KG1 (cell line): ENCODE data around the gene EXOC7.

Experiments
- DNase-seq: peaks from one replicate; lab custom pipeline; 2025; lab: John Stamatoyannopoulos, UW

EXOC7 gene

GRCh38 chr17:76138896-76139752 is 35.5 kb upstream of the EXOC7 start:
- no peak for DNase-seq

GRCh38 chr17:76138234-76138895 is 34.8 kb upstream of the EXOC7 start:
- DNase-seq = no peak

- DNase-seq = no peak
These were observed 34.0 kb upstream of the EXOC7 start for GRCh38 chr17:76137351-76138233.

- DNase-seq = no peak
These were observed 33.4 kb upstream of the EXOC7 start for GRCh38 chr17:76137001-76137350.

GRCh38 chr17:76136276-76137000 is 32.9 kb upstream of the EXOC7 start:
- DNase-seq = no peak

- DNase-seq = no peak
These were observed 32.2 kb upstream of the EXOC7 start for GRCh38 chr17:76135810-76136188.

GRCh38 chr17:76134911-76135809 is 31.6 kb upstream of the EXOC7 start:
- DNase-seq = no peak

- DNase-seq = no peak
These were observed 29.2 kb upstream of the EXOC7 start for GRCh38 chr17:76132574-76133338.

GRCh38 chr17:76131692-76132573 is 28.3 kb upstream of the EXOC7 start:
- no peak for DNase-seq

GRCh38 chr17:76131051-76131691 is 27.6 kb upstream of the EXOC7 start:
- DNase-seq = no peak

GRCh38 chr17:76130473-76130872 is 26.9 kb upstream of the EXOC7 start:
- no peak for DNase-seq

- no peak for DNase-seq
These were observed 22.3 kb upstream of the EXOC7 start for GRCh38 chr17:76125922-76126321.

- no peak for DNase-seq
These were observed 21.7 kb upstream of the EXOC7 start for GRCh38 chr17:76125391-76125675.

GRCh38 chr17:76124582-76125390 is 21.2 kb upstream of the EXOC7 start:
- DNase-seq = no peak

- DNase-seq = no peak
These were observed 20.4 kb upstream of the EXOC7 start for GRCh38 chr17:76123749-76124581.

GRCh38 chr17:76123191-76123499 is 19.6 kb upstream of the EXOC7 start:
- DNase-seq = no peak
